ENCODE results near the gene RHOF.

RHOF gene

DNA sequence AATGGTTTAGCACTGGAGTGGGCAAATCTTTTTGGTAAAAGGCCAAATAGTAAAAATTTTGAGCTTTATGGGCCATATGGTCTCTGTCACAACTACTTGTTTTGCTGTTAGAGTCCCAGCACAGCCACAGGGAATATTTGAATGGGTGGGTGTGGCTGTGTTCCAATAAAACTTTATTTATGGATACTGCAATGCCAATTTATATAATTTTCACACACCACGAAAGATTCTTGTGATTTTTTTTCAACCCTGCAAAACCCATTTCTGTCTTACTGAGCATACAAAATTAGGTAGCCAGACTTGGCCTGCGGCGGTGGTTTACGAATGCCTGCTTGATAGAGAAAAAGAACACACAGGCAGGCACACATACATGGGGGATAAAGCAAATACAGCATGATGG lies 52.6 kb downstream of the RHOF start:
- DNase-seq, result no peak

DNA sequence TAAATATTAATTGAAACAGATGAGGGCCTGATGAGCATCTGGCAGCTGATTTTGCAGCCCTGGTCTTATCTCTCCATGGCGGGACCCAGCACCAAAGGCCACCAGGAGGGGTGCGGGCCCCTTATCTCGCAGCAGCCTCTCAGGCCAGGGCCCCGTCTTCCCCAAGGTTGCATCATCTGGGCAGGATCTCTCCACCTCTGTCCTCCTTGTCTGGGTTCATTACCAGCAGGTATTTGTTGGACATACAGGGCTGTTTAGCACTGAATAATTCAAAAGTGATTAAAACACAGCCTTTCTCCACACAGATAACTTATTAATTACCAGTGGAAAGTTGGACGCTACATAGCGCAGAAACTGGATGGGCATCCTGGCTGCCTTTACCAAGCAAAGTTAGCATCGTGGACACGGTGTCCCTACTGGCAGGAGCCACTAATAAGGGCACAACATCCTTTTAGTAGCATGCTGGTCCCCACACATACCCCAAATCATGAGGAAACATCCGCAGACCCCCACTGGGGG lies 55.1 kb downstream of the RHOF start:
- no peak for DNase-seq

DNA sequence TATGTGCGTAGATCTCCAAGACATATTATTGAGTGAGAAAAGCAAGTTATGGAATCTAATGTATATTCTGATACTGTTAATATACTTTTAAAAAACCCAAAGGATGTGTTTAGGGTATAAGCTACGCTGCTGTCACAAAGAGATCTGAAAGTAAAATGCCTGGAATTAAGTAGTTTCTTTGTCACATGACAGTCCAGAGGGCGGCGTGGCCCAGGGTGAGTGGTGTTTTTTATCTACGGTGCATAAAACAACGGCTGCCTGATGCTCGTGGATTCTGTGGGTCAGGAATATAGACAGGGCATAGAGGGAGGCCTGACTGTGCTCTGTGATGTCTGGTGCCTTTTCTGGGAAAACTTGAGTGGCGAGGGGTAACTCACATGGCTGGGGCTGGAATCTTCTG lies 59.6 kb downstream of the RHOF start:
- no peak for DNase-seq

DNA sequence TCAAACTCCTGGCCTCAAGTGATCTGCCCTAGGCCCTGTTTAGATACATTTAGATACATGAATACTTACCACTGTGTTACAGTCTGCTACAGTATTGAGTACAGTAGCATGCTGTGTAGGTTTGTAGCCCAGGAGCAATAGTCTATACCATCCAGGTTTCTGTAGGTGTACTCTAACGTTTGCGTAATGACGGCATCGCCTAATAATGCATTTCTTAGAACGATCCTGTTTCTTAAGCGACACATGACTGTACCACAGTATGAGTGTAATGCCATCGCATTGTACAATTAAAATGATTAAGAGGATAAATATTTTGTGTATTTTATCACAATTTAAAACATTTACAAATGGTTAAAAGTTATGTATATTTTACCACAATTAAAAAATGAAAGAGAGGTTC lies 62.0 kb downstream of the RHOF start:
- no peak for DNase-seq

DNA sequence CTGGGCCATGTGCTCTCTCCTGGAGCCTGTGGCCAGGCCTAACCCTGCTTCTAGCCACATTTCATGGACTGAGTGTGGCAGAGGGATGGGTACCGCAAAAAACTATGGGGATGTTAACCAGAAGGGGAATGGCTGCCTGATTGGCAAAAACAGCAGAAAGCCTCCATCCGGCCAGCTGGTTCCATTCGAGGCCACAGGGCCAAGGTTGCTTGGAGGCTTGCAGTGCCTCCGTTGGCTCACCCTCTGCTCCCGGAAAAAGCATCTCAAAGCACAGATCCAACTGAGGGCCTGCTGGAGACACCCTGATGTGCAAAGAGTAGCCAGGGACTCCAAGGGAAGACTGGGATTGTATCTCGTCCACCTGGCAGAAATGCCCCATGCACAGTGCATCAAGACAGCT lies 64.5 kb downstream of the RHOF start:
- DNase-seq, result no peak

All from NCI-H774 (cell line).